ENCODE results near the gene ZNF500.

DNA sequence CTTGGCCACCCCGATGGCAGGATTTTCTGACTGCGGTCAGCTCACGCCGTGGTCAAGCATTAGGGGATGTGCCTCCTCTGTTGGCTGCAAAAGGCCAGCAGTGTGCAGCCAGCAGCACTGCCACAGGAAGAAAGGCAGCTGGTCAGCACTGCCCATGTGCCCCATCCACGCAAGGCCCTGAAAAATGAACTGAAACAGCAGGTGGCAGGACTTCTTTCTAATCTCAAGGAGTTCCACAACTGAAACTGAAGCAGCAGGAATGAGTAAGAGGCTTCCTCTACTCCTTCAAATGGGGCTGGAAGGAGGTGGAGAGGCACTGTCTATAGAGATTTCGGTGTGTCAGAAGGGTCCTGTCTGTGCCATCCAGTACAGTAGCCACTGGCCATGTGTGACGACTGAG, 3.2 kb downstream of the ZNF500 start:
- no peak for TF ChIP-seq EZH2 (IDR thresholded peaks at IDR 0.05; ENCODE audit: insufficient read depth, low read length)
- TF ChIP-seq, protein P1, sequence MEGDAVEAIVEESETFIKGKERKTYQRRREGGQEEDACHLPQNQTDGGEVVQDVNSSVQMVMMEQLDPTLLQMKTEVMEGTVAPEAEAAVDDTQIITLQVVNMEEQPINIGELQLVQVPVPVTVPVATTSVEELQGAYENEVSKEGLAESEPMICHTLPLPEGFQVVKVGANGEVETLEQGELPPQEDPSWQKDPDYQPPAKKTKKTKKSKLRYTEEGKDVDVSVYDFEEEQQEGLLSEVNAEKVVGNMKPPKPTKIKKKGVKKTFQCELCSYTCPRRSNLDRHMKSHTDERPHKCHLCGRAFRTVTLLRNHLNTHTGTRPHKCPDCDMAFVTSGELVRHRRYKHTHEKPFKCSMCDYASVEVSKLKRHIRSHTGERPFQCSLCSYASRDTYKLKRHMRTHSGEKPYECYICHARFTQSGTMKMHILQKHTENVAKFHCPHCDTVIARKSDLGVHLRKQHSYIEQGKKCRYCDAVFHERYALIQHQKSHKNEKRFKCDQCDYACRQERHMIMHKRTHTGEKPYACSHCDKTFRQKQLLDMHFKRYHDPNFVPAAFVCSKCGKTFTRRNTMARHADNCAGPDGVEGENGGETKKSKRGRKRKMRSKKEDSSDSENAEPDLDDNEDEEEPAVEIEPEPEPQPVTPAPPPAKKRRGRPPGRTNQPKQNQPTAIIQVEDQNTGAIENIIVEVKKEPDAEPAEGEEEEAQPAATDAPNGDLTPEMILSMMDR (IDR thresholded peaks at IDR 0.05; ENCODE audit: insufficient read depth, low read depth, low read length) = no peak

Data from astrocyte (in vitro differentiated cells and primary cell).